Stimulated activated naive B cell treated with anti-CD40 and anti-IgM and Interleukin-4, amounts not matched to agents 10 μg/mL and 1 μg/mL and 100 μg/mL, for 72 hours (primary cell): ENCODE data around the gene ANP32A.

Experiments
- ATAC-seq, 2 donors: fragments of 150-1000 bp; cut with Tn5 transposase; replicated peaks; 2 replicates each; pipeline ENCODE4 v1.10.0; 2021; ENCODE audit warnings: moderate library complexity in 1 of 2
- DNase-seq: peaks from one replicate; pipeline ENCODE4 v3.0.0; 2021
- H3K27ac Mint-ChIP-seq: one replicate; pipeline ENCODE4 v1.8.0; 2022; ENCODE audit warnings: mild to moderate bottlenecking, mixed read lengths
- H3K27me3 Mint-ChIP-seq, 2 donors: one replicate each; pipeline ENCODE4 v1.8.0; 2022; ENCODE audit warnings: mixed read lengths in 2 of 2
- H3K36me3 Mint-ChIP-seq, 2 donors: one replicate each; pipeline ENCODE4 v1.8.0; 2022; ENCODE audit warnings: mixed read lengths in 2 of 2, mild to moderate bottlenecking in 1 of 2
- H3K4me1 Mint-ChIP-seq, 2 donors: one replicate each; pipeline ENCODE4 v1.8.0; 2022; ENCODE audit warnings: mixed read lengths in 2 of 2, mild to moderate bottlenecking in 1 of 2
- H3K4me3 Mint-ChIP-seq, 2 donors: one replicate each; pipeline ENCODE4 v1.8.0; 2022; ENCODE audit warnings: mild to moderate bottlenecking in 2 of 2, mixed read lengths in 2 of 2, moderate library complexity in 1 of 2
- H3K9me3 Mint-ChIP-seq, 2 donors: one replicate each; pipeline ENCODE4 v1.8.0; 2022; ENCODE audit warnings: mixed read lengths in 2 of 2, mild to moderate bottlenecking in 1 of 2

ANP32A gene

DNA sequence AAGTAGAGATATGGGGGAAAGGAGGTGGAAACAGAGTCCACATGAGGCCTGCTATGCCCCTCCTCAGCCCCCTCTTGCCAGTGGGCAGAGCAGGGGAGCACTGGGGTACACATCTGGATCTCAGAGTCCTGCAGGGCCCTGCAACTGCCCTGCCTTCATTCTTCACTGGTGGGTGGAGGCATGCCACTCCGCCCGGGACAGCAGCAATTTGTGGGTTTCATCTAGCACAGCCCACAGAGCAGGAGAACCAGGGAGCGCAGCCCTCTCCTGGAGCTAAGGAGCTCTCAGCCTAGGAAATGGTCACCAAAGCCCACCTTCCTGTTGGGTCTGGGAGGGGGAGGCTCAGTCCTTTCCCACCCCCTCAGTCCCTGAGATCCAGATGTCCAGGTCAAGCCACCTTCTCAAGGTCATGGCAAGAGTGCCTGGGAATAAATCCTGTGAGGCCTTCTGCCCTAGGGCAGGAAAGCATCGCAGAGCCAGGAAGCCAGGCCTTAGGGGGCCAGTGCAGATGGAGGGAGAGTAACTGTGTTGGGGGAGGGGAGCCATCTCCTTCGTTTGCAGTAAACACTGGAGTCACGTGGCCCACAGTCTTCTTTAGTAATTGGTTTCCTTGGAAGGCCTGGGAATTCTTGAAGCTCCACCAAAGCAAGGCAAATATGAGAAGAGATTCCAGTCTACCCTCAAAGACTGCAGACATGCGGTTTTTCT is 31.0 kb downstream of the ANP32A start:
- Mint-ChIP-seq H3K27ac (peak overlapping the region; percentile 97), H3K9me3 (no peaks in the 10 kb centered on the region), H3K27me3 (no peaks in the 10 kb centered on the region), H3K4me1 (peaks cover 60 to 81% of the 10 kb centered on the region in 2 donors), H3K4me3 (peak overlapping the region; percentile 17 to 52), H3K36me3 (peaks cover 24 to 57% of the 10 kb centered on the region in 2 donors)
- DNase-seq (no peak), ATAC-seq (no peak)

DNA sequence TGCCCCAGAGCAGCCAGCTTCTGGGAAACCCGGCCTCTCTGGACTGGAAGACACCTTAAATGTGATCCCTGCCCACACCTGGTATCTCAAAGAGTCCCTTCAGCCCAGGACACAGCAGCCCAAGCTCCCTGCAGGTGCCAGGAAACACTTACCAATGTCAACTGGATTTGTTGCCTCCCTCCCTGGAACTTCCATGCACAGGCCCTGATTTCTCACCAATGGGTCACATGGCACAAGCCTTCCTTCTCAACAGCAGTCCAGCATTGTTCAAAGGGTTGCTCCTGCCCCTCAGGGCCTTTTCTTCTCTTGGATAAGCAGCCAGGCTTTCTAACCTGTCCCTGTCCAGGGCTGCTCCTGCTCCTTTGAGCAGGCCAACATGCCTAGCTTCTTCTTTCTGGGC is 31.6 kb downstream of the ANP32A start:
- Mint-ChIP-seq H3K4me1 (peaks cover 54 to 81% of the 10 kb centered on the region in 2 donors), H3K9me3 (no peaks in the 10 kb centered on the region), H3K36me3 (peaks cover 24 to 52% of the 10 kb centered on the region in 2 donors), H3K27me3 (no peaks in the 10 kb centered on the region), H3K4me3 (peak overlapping the region; percentile 17 to 52), H3K27ac (peak overlapping the region; percentile 69)
- ATAC-seq (no peak), DNase-seq (no peak)

DNA sequence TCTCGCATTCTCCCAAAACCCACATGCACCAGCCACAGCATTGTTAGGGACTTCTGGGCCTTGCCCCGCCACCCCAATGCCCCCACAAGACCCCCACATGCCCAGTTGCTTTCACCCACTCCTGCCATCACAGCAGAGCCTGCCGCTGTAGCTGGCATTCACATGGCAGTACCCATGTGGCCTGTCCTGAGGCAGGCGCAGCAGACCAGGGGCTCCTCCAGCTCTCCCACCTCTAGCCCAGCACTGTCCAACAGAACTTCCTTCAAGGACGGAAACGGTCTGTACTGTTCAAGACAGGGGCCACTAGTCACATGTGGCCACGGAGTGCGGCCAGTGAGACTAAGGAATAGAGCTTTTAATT is 32.5 kb downstream of the ANP32A start:
- Mint-ChIP-seq H3K27ac (peak overlapping the region; percentile 77), H3K9me3 (no peaks in the 10 kb centered on the region), H3K4me1 (peaks cover 58 to 81% of the 10 kb centered on the region in 2 donors)

DNA sequence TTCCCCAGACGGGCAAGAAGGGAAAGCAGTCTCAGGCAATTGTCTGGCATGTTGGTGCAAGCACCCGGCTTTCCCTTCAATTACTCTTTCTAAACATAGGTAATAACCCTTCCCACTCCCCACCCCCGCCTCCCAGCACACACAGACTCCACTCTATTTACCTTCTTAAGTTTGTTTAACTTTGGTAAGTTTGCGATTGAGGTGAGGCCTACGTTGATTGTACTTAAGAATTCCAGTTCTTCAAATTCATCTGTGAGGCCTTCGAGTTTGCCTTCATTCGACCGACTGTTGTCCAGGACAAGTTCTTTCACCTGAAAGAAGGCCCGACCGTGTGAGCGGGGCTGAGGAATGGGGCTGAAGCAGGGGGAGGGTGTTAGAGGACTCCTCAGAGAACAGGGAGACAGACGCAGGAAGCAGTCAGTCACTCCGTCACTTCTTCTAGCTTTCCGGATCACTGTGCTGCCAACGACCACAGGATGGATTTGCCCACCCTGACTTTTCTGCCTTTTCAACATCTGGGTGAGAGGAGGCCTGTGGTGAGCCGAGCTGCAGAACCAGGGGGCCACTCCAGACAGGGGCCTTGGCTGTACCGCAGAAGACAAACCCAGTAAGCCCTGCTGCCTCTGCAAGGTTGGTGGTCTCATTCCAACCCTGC is 33.0 kb downstream of the ANP32A start:
- Mint-ChIP-seq H3K4me1 (peaks cover 58 to 81% of the 10 kb centered on the region in 2 donors), H3K27ac (peak overlapping the region; percentile 77), H3K9me3 (no peaks in the 10 kb centered on the region), H3K36me3 (peaks cover 32 to 56% of the 10 kb centered on the region in 2 donors), H3K4me3 (peak overlapping the region in 1 of 2 donors; percentile 54), H3K27me3 (no peaks in the 10 kb centered on the region)
- ATAC-seq (no peak), DNase-seq (no peak)

More for the DNA sequence above, 32.5 kb downstream of the ANP32A start:
- DNase-seq = no peak
- no peaks in the 10 kb centered on the region for H3K27me3 Mint-ChIP-seq
- peaks cover 30 to 56% of the 10 kb centered on the region in 2 donors for H3K36me3 Mint-ChIP-seq
- peak overlapping the region in 1 of 2 donors; percentile 54 for H3K4me3 Mint-ChIP-seq
- ATAC-seq = no peak

DNA sequence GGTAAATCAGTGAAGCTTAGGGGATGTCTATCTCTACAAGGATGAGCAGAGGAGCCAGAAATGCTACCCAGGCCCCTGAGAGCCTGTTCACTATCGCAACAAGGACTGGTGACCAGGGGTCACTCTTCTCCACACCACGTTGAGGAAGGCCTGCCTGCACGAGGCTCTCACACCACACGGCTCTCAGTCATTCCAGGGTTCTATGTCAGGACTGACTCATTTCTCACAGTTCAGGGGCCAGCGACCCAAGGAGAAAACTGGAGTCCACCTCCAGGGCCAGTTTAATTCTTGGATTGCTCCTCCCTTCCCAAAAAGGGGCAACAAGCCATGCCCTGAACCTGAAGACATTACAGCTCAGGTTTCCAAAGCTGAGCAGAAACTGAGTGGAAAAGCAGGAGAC is 33.9 kb downstream of the ANP32A start:
- ATAC-seq = no peak

DNA sequence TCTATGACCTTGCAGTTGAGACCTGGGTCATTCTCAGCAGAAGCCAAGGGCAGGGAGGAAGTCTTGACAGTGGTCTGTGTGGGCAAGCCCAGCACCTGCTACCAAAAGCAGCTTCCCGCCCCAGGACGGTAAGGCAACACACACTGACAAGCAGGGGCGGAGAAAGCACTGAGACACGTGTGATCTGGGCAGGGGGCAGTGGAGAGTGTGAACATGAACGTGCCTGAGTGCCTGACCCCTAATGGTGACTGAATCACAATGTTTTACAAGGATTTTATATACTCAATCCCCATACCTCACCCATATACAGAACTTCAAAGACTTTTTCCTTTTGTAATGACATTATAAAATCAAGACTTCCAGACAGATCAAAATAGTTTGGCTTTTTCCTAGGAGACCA is 35.2 kb downstream of the ANP32A start:
- ATAC-seq (no peak), DNase-seq (no peak)
- H3K36me3 Mint-ChIP-seq = peaks cover 38 to 56% of the 10 kb centered on the region in 2 donors
- peak overlapping the region; percentile 69 for H3K27ac Mint-ChIP-seq
- peaks cover 45 to 72% of the 10 kb centered on the region in 2 donors for H3K4me1 Mint-ChIP-seq
- no peaks in the 10 kb centered on the region for H3K9me3 Mint-ChIP-seq
- H3K27me3 Mint-ChIP-seq = no peaks in the 10 kb centered on the region
- no peak overlapping the region for H3K4me3 Mint-ChIP-seq

More for the DNA sequence above, 33.9 kb downstream of the ANP32A start:
- no peaks in the 10 kb centered on the region for H3K27me3 Mint-ChIP-seq
- H3K36me3 Mint-ChIP-seq = peaks cover 37 to 60% of the 10 kb centered on the region in 2 donors
- H3K9me3 Mint-ChIP-seq = no peaks in the 10 kb centered on the region
- H3K4me3 Mint-ChIP-seq = no peak overlapping the region
- H3K4me1 Mint-ChIP-seq = peaks cover 57 to 81% of the 10 kb centered on the region in 2 donors
- DNase-seq = no peak
- peak overlapping the region; percentile 56 for H3K27ac Mint-ChIP-seq

DNA sequence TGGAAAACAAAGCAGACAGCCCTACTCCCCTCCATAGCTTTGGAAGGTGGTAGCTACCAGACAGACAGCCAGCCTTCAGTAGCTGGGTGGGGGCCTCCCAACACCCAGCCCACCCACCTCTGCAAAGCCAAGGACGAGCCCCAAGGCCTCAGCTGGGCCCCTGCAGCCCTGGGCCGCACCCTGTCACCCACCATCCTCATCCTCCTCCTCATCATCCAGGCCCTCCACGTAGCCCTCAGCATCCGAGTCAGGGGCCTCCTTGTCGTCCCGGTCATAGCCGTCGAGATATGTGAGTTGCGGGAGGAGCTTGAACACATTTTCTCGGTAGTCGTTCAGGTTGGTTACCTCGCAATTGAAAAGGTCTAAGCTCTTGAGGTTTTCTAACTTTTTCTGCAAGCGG is 36.5 kb downstream of the ANP32A start:
- Mint-ChIP-seq H3K27me3 (no peaks in the 10 kb centered on the region), H3K36me3 (peaks cover 46 to 59% of the 10 kb centered on the region in 2 donors), H3K4me3 (no peak overlapping the region), H3K4me1 (peaks cover 33 to 59% of the 10 kb centered on the region in 2 donors), H3K9me3 (no peaks in the 10 kb centered on the region), H3K27ac (no peak overlapping the region)
- DNase-seq = no peak
- no peak for ATAC-seq

DNA sequence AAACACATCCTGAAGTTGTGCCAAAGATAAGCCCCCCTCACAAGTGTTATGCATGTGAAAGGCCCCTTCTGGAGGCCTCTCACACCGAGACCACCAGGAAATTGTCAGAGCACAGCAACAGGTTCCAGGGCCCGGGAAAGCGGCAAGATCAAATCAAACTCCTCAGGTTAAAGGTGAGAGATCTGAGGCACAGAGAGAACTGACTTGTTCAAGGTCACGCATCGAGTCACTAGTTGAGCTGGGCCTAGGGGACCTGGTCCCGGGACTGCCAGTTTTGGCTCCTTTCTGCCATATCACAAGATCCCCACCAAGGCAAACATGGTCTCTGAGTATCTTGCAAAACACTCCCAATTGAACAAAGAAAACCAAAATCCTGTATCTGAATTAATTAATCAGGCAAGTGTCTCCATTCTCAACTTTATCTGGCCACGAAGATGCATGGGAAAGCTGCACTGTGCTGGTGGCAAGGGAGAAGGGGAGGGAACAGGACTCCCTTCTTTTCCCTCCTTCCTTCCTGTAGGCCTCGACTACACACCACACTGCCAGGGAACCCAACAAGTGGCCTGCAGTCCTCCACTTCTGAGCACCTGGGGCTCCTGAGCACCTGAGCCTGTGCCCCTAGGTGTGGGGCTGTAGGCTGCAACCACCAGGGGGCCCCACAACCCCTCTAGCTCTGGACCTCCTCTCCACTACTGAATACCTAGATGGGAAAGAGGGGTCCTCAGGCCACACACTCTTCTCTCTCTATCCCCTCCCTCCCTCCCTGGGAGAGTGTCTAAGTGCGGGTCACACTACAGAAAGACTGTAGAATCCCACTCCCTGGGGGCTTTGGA is 37.3 kb downstream of the ANP32A start:
- Mint-ChIP-seq H3K36me3 (peaks cover 45 to 58% of the 10 kb centered on the region in 2 donors), H3K4me1 (peaks cover 28 to 51% of the 10 kb centered on the region in 2 donors), H3K27ac (peak overlapping the region; percentile 68), H3K9me3 (no peaks in the 10 kb centered on the region), H3K4me3 (peak overlapping the region; percentile 9 to 51), H3K27me3 (no peaks in the 10 kb centered on the region)
- DNase-seq (no peak), ATAC-seq (peak; percentile 85 to 86)

DNA sequence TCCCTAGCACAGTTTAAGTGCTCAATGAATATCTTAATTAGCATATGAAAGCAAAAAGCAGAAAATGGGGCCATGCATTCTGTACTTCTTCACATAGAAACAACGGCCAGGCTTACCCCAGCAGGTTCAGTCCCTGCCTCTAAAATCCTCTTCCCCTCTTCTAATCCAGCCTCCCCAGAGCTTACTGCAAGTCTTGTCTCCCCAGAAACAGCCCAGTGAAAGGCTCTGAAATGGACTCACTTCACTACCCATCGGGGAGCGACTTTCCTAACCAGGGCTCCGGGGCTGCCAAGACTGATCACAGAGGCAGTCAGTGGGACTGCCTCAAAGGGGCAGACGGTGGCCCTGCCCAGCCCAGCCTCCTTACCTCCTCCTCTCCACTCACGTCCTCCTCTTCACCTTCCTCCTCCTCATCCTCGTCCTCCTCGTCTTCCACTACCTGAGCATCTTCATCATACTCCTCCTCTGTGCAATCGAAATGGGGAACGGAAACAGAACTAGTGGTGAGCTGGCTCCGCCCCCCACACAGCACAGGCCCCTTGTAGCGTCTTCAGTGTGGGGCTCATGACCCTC is 38.0 kb downstream of the ANP32A start:
- no peaks in the 10 kb centered on the region for H3K27me3 Mint-ChIP-seq
- DNase-seq = no peak
- no peaks in the 10 kb centered on the region for H3K9me3 Mint-ChIP-seq
- peaks cover 21 to 43% of the 10 kb centered on the region in 2 donors for H3K4me1 Mint-ChIP-seq
- H3K27ac Mint-ChIP-seq = peak overlapping the region; percentile 68
- peak overlapping the region; percentile 9 to 51 for H3K4me3 Mint-ChIP-seq
- ATAC-seq = peak; percentile 49 to 61
- peaks cover 46 to 58% of the 10 kb centered on the region in 2 donors for H3K36me3 Mint-ChIP-seq

DNA sequence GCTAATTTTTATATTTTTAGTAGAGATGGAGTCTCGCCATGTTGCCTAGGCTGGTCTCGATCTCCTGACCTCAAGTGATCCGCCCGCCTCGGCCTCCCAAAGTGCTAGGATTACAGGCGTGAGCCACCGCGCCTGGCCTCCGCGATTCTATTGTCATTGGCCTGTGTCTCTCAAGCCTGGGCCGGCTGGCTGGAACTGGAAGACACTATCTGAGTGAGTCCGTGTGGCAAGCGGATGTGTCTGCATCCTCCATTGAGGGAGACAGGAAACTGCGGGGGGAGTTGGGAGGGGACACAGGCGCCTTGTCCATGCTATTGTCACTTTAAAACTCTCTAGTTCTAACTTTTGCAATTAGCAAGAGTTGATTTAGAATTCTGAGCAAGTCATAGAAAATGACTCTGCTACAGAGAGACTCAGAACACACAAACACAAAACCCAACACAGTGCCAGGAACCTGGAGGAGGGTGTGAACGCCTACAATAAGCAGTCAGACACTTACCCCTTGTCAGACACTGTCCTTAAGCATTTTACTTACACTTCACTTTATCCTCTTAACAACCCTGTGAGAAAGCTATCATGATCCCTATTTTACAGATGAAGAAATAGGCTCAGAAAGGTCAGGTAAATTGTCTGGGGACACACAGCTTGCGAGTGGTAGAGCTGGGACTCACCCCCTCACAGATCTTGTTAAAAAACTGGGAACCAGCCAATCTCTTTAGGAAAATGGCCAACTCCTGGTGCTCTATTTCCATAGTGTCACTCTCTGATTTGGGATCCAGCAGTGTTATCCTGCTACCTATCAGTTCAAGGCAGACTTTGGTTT is 38.7 kb downstream of the ANP32A start:
- Mint-ChIP-seq H3K4me3 (no peak overlapping the region), H3K27ac (peak overlapping the region; percentile 76)
- DNase-seq = no peak

DNA sequence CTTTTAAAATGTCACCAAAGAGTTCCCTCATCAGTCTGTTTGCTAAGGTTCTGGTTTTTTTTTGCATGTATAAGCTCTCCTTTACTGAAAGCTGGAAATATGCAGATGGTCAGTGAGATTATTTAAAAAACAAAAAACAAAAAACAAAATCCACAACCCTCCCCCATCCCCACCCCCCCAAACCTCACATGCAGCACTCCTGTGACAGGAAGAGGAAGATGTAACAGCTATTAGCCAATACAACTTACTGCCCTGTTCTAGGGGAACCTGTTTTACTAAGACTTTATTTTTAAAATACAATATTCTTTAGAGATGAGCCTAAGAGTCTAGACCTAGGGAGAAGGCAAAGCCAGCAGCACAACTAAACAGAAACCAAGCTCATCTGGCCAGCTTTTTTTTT is 39.5 kb downstream of the ANP32A start:
- Mint-ChIP-seq H3K27me3 (no peaks in the 10 kb centered on the region), H3K4me3 (no peak overlapping the region), H3K9me3 (no peaks in the 10 kb centered on the region), H3K4me1 (peaks cover 25 to 47% of the 10 kb centered on the region in 2 donors), H3K27ac (no peak overlapping the region), H3K36me3 (peaks cover 46 to 60% of the 10 kb centered on the region in 2 donors)
- ATAC-seq (no peak), DNase-seq (no peak)

More for the DNA sequence above, 38.7 kb downstream of the ANP32A start:
- Mint-ChIP-seq H3K27me3 (no peaks in the 10 kb centered on the region), H3K9me3 (no peaks in the 10 kb centered on the region), H3K4me1 (peaks cover 25 to 42% of the 10 kb centered on the region in 2 donors), H3K36me3 (peaks cover 47 to 61% of the 10 kb centered on the region in 2 donors)
- peak; percentile 26 to 27 for ATAC-seq

DNA sequence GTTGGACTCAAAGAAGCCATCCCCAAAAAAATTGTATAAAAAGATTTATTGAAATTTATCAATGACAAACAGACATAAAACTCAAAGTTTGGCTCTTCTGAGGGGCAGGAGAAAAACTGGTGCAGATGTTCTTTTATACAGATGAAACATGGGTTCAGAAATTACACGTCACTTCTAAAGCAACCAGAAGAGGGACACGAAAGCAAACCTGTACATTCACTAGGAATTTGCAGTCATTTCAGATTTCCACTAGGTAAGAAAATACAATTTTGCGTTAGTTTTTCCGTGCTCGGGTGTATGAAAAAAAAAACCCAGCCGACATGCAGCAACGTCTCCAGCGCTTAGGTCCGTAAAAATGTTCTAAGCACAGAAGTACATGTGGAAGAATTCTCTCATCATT is 41.8 kb downstream of the ANP32A start:
- Mint-ChIP-seq H3K27ac (no peak overlapping the region), H3K4me3 (no peak overlapping the region), H3K27me3 (no peaks in the 10 kb centered on the region), H3K4me1 (peaks cover 25 to 29% of the 10 kb centered on the region in 2 donors), H3K9me3 (peaks cover 6 to 8% of the 10 kb centered on the region in 2 donors), H3K36me3 (peaks cover 44 to 59% of the 10 kb centered on the region in 2 donors)
- DNase-seq (no peak), ATAC-seq (no peak)
